Hematopoietic multipotent progenitor cell (in vitro differentiated cells): ENCODE results near the gene TSHZ2. TPM values are rescaled to one million over a fixed set of nuclear protein-coding genes. Genes with fewer than 3 reads are reported as not detected.

ENCODE experiments used
- DNase-seq, 3 donors: peaks; one replicate each; pipeline ENCODE4 v3.0.0-alpha.2; 2011 to 2015; ENCODE audit warnings: low read depth in 2 of 3, low spot score in 2 of 3
- total RNA-seq: library from RNA; depleted of rRNA; stranded (reverse); fragments of >200 nt; gene quantifications from one replicate; pipeline ENCODE4 v1.2.3, GENCODE V29; 2012

Gene TSHZ2
- total RNA-seq, 1 donor: under 0.01 TPM

GRCh38 chr20:52993076-52993475 lies 20.9 kb downstream of the TSHZ2 start:
- DNase-seq: no peak

- DNase-seq: no peak
These were observed 22.2 kb downstream of the TSHZ2 start for GRCh38 chr20:52994184-52994970.

DNA sequence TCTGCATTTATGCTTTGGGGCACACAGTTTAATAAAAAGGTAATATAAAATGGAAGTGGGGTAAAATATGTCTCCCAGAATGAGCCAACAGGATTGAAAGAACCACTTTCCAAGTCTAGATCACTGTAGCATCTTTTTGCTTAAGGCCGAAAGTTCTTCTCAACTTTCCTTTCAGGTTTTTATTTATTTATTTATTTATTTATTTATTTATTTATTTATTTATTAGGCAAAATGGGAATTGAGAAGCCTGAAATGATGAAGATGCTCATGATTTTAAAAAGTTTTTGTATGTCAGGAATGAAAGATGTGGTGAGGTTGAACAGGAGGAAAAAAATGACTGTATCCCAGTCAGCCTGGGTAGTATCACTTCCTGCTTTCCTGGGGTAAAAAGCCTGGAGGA lies 24.0 kb downstream of the TSHZ2 start:
- DNase-seq: no peak

GRCh38 chr20:52996658-52997057 lies 24.5 kb downstream of the TSHZ2 start:
- DNase-seq: no peak

DNA sequence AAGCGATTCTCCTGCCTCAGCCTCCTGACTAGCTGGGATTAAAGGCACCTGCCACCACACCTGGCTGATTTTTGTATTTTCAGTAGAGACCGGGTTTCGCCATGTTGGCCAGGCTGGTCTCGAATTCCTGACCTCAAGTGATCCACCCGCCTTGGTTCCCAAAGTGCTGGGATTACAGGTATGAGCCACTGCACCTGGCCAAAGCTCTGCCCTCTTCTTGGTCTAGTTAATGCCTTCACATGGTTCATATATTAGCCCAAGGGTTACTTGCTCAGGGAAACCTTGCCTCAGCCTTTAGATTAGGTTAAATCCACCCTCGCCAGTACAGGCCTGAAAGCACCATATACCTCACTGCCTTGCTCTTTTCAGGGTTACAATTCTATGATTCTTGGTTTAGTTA lies 26.1 kb downstream of the TSHZ2 start:
- DNase-seq: no peak

DNA sequence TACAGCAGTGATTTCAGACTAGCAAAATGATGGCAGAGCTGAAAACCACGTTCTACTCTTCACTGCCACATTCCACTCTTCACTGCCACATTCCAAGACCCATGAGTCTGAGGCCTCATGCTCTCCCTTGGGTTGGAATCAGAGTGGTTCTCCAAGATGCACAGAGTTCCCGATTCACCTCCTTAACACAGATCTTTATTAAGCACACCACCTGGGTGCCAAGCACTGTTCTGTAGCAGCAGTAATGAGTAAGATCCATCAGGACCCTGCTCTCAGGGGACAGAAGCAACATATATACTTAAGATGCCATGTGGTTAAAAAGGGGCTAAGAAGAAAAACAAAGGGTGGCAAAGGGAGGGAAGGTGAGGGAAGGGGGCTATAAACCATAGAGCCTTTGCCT lies 26.9 kb downstream of the TSHZ2 start:
- no peak for DNase-seq

DNA sequence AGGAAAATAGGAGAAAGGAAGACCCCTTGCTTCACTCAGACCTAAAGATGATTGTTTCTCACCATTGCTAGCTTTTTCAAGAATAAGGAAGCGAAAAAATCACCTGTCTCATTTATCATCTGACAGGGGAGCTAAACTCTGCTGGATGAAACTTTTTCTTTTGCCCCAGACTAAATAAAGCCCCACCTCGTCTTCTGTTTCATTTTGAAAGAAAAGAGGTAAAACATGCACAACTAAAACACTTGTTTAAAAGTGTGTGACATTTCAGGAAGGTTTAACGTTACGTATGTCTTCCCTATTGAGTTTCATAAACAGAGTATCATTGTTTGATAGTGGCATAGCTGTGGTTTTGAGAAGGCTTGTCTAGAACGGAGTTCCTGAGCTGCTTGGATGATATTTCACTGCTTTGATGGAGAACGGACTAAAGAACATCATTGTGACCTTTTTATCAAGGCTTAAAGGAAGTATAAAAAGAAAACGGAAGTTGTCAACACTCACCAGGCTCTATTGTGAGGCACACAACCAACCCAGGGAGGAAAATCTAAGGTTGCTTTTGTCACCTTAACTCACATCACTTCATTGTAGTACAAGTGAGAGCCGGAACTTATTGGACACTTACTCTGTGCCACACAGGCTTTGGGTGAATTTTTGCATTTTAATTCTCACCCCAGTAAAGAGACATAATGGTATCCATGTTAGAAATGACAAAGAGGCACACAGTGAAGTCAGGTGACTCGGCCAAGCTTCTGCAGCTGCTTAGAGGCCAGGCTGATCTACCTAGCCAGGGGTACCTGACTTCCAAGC lies 29.5 kb downstream of the TSHZ2 start:
- DNase-seq: peak in 1 of 3 donors; percentile 33

GRCh38 chr20:53002786-53003185 lies 30.6 kb downstream of the TSHZ2 start:
- no peak for DNase-seq

GRCh38 chr20:53003420-53004154 lies 31.4 kb downstream of the TSHZ2 start:
- DNase-seq: no peak

- DNase-seq: no peak
These were observed 32.2 kb downstream of the TSHZ2 start for GRCh38 chr20:53004267-53004813.

DNA sequence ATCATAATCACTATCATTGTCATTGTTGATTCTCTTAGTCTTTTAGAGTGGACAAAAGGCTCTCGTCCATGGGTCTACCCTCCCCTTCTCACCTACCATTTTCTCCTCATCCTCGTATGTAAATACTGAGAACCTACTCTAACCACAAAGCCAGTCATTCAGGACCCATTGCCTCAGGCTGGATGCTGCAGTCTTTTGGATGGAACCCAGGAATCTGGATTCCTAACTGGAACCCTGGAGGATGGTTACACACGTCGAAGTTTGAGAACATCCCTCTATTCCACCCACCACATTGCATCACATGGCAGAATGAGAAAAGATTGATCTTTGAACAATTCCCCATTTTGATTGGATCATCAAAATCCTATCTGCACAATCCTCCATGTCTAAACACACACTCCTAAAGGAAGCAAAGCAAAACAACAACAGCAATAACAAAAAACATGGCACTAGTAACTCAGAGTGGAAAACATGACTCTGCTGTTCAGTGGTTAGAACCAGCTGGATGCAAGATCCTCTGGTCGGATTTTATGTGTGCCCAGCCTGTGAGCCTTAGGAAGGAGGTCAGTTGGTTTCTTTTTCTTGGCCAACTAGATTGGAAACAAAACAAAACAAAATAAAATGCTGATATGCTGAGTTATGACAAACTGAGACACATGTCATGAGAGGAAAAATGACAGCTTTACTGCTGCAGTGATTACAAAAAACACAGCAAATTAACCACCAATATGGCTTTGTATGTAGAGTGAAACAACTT lies 38.0 kb downstream of the TSHZ2 start:
- DNase-seq: no peak

GRCh38 chr20:53011640-53012039 lies 39.5 kb downstream of the TSHZ2 start:
- no peak for DNase-seq

GRCh38 chr20:53013183-53013582 lies 41.0 kb downstream of the TSHZ2 start:
- no peak for DNase-seq

GRCh38 chr20:53013847-53014246 lies 41.7 kb downstream of the TSHZ2 start:
- DNase-seq: no peak

GRCh38 chr20:53016071-53016470 lies 43.9 kb downstream of the TSHZ2 start:
- no peak for DNase-seq

- DNase-seq: no peak
These were observed 44.4 kb downstream of the TSHZ2 start for GRCh38 chr20:53016534-53017042.

DNA sequence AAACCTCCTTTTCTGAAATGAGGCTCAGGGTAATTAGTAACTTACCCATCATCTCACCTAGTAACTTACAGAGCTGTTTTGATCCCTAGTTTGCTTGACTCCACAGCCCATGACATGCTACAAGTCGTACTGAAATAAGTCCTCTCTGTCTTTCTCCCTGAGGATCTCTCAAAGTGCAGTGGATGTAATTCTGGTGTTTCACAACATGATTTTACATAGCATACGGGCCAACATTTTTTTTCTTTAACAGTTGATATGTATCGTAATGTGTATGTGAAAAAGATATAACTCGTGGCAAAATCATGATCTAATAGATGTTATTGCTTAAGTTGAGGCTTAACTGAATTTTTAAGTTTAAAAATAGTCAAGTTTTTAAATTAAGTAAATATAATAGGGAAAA lies 45.0 kb downstream of the TSHZ2 start:
- no peak for DNase-seq

- DNase-seq: no peak
These were observed 47.3 kb downstream of the TSHZ2 start for GRCh38 chr20:53019464-53019863.

DNA sequence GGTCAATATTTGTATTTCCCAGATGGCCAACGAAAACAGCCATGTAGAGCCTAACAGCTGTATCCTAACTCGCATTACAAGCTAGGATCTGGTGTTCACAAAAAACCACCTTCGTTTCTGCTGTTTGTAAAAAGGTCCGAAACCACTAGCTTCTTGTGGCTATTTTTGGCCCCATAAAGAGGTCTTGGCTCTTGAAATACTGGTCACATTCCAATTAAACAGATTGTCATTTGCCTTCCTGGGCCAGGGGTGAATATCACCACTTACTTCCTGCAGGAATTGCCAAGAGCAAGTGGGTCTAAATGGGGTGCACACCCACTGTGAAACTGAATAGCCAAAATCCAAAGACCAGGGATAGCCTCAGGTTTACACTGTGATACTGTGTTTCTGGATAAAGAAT lies 48.2 kb downstream of the TSHZ2 start:
- no peak for DNase-seq

GRCh38 chr20:53020834-53021233 lies 48.7 kb downstream of the TSHZ2 start:
- DNase-seq: no peak
